CD14-positive monocyte (primary cell): Measurements from ENCODE around the gene CREG2. TPM values are rescaled to one million over a fixed set of nuclear protein-coding genes. Genes with fewer than 3 reads are reported as not detected.

Experiments used
- DNase-seq, 3 donors: peaks; one replicate each; pipeline ENCODE4 v3.0.0-alpha.2; 2011 to 2022
- H2AFZ ChIP-seq: 2 replicates; pipeline ENCODE4 v1.6.0; 2012; ENCODE audit warnings: mild to moderate bottlenecking, low read depth, low read length, inconsistent platforms; ENCODE audit not compliant: insufficient read depth, poor library complexity, severe bottlenecking
- H3K27ac ChIP-seq, 2 donors: 1 replicate in 1 of 2; 2 replicates in 1 of 2; pipeline ENCODE4 v1.5.1; 2012 to 2013; ENCODE audit warnings: low read length in 2 of 2, control low read depth in 1 of 2, inconsistent platforms in 1 of 2, low read depth in 1 of 2, mild to moderate bottlenecking in 1 of 2
- H3K27me3 ChIP-seq, 2 donors: one replicate each; pipeline versions ENCODE4 v1.6.0 to v1.6.1; 2011 to 2013; ENCODE audit warnings: low read length in 2 of 2; ENCODE audit not compliant: control insufficient read depth in 2 of 2, insufficient read depth in 2 of 2
- H3K36me3 ChIP-seq, 2 donors: replicated peaks in 1 of 2; 1 replicate in 1 of 2; 2 replicates in 1 of 2; pipeline versions ENCODE4 v1.5.1 to v1.6.1; 2012 to 2013; ENCODE audit warnings: low read length in 2 of 2, control low read depth in 1 of 2, inconsistent platforms in 1 of 2, mild to moderate bottlenecking in 1 of 2; ENCODE audit not compliant: insufficient read depth in 2 of 2, control insufficient read depth in 1 of 2
- H3K4me1 ChIP-seq, 2 donors: 1 replicate in 1 of 2; 2 replicates in 1 of 2; pipeline versions ENCODE4 v1.5.1 to v1.6.1; 2012 to 2013; ENCODE audit warnings: low read length in 2 of 2, control low read depth in 1 of 2, inconsistent platforms in 1 of 2, mild to moderate bottlenecking in 1 of 2, moderate library complexity in 1 of 2; ENCODE audit not compliant: insufficient read depth in 2 of 2, control insufficient read depth in 1 of 2
- H3K4me2 ChIP-seq: replicated peaks from 2 replicates; pipeline ENCODE3; 2012; ENCODE audit warnings: low read length, moderate library complexity, mild to moderate bottlenecking; ENCODE audit not compliant: poor library complexity, severe bottlenecking; ENCODE audit errors: extremely low read depth
- H3K4me3 ChIP-seq, 3 experiments: fragments of 200-600 bp in 1 of 3; sonication (generic) in 1 of 3; replicated peaks in 1 of 3; 1 replicate in 2 of 3; 2 replicates in 1 of 3; pipeline ENCODE4 v1.5.1; 2011 to 2013; ENCODE audit warnings: low read length in 3 of 3, mild to moderate bottlenecking in 3 of 3, control low read depth in 2 of 3, low read depth in 2 of 3, inconsistent platforms in 1 of 3, moderate library complexity in 1 of 3
- H3K79me2 ChIP-seq: 2 replicates; pipeline ENCODE4 v1.6.0; 2012; ENCODE audit warnings: mild to moderate bottlenecking, control low read depth, inconsistent platforms, low read length, moderate library complexity; ENCODE audit not compliant: insufficient read depth
- H3K9ac ChIP-seq: 2 replicates; pipeline ENCODE4 v1.6.0; 2017; ENCODE audit warnings: low read length, mild to moderate bottlenecking; ENCODE audit not compliant: insufficient read depth, poor library complexity, severe bottlenecking
- H3K9me3 ChIP-seq, 2 donors: replicated peaks in 1 of 2; 1 replicate in 1 of 2; 2 replicates in 1 of 2; pipeline versions ENCODE4 v1.5.1 to v1.6.1; 2012 to 2013; ENCODE audit warnings: low read length in 2 of 2, control low read depth in 1 of 2; ENCODE audit not compliant: control insufficient read depth in 1 of 2, insufficient read depth in 1 of 2
- H4K20me1 ChIP-seq: 2 replicates; pipeline ENCODE4 v1.6.0; 2012; ENCODE audit warnings: mild to moderate bottlenecking, low read length, control low read depth, moderate library complexity; ENCODE audit not compliant: insufficient read depth
- H3K27ac Mint-ChIP-seq, 7 donors: one replicate each; pipeline ENCODE4 v1.8.0; 2020; ENCODE audit warnings: mild to moderate bottlenecking in 7 of 7, mixed read lengths in 7 of 7, moderate library complexity in 6 of 7, inconsistent platforms in 2 of 7
- H3K27me3 Mint-ChIP-seq, 3 donors: one replicate each; pipeline ENCODE4 v1.8.0; 2021 to 2022; ENCODE audit warnings: low read depth in 3 of 3, mild to moderate bottlenecking in 3 of 3, mixed read lengths in 3 of 3, moderate library complexity in 3 of 3, inconsistent platforms in 1 of 3
- H3K36me3 Mint-ChIP-seq, 2 donors: one replicate each; pipeline ENCODE4 v1.8.0; 2020; ENCODE audit warnings: mixed read lengths in 2 of 2, inconsistent platforms in 1 of 2, mild to moderate bottlenecking in 1 of 2
- H3K4me1 Mint-ChIP-seq: one replicate; pipeline ENCODE4 v1.8.0; 2020; ENCODE audit warnings: mild to moderate bottlenecking, mixed read lengths
- H3K4me3 Mint-ChIP-seq, 2 donors: one replicate each; pipeline ENCODE4 v1.8.0; 2020; ENCODE audit warnings: mild to moderate bottlenecking in 2 of 2, mixed read lengths in 2 of 2, moderate library complexity in 1 of 2
- H3K9me3 Mint-ChIP-seq, 7 donors: one replicate each; pipeline ENCODE4 v1.8.0; 2020 to 2022; ENCODE audit warnings: mixed read lengths in 7 of 7, mild to moderate bottlenecking in 6 of 7, moderate library complexity in 6 of 7, inconsistent platforms in 2 of 7
- CTCF ChIP-seq: fragments of 200-600 bp; IDR thresholded peaks from one replicate; pipeline ENCODE4 v1.8.0; 2022; ENCODE audit warnings: antibody characterized with exemption, mild to moderate bottlenecking
- WGBS: methylation state at CpG from one replicate; pipeline ENCODE4 v1.1.5; 2013; ENCODE audit warnings: missing lambda C conversion rate; ENCODE audit not compliant: insufficient coverage; 5-methylcytosine and 5-hydroxymethylcytosine counted together
- intact Hi-C, 2 donors: fragments of 100-400 bp; cut with micrococcal nuclease; formaldehyde crosslinking; loops; one replicate each; pipeline versions ENCODE4 v1.15.0 to v1.15.1; 2023
- polyA plus RNA-seq, 3 donors: library from polyadenylated mRNA; depleted of rRNA in 1 of 3; unstranded in 2 of 3; stranded (reverse) in 1 of 3; fragments of 300-500 nt in 2 of 3; fragments of >200 nt in 1 of 3; fragmentation: Illumina TruSeq in 2 of 3; gene quantifications; 1 replicate in 2 of 3; 2 replicates in 1 of 3; pipeline ENCODE4 v1.2.3, GENCODE V29; 2012 to 2021

Gene CREG2
- polyA plus RNA-seq, 3 donors: not detected

DNA sequence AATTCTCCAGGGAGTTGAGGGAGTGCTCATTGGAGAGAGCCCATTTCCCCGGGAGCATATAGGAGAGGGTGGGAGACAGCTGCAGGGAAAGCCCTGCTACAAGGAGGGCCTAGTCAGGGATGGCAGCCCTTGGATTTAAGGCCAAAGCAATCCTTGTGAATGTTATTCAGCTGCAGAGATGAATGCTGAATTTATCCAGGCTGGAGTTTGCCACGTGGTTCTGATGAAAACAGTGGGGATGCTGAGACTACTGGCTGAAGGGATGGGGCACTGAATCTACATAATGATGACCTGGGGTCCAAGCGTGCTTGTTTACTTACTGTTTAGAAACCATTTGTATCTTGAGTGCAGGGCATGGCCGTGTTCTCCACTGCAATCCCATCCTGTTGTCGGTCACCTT lies 43.2 kb downstream of the CREG2 start:
- no peak for DNase-seq
- Histone ChIP-seq H3K4me2 (no peak overlapping the region), H4K20me1 (no peaks in the 10 kb centered on the region), H3K9ac (no peak overlapping the region), H2AFZ (no peak overlapping the region), H3K9me3 (no peaks in the 10 kb centered on the region), H3K4me3 (no peak overlapping the region), H3K27me3 (no peaks in the 10 kb centered on the region), H3K27ac (no peak overlapping the region), H3K79me2 (no peaks in the 10 kb centered on the region), H3K36me3 (no peaks in the 10 kb centered on the region), H3K4me1 (peaks cover 26 to 31% of the 10 kb centered on the region in 2 donors)
- H3K4me3 Mint-ChIP-seq: no peak overlapping the region
- TF ChIP-seq CTCF: no peak
- intact Hi-C loops: loop anchor here in 1 of 2 donors (10.0 kb wide), 2 partner anchors 61 to 161 kb away; no protein-coding TSS in a partner anchor
- peaks cover 28% of the 10 kb centered on the region for H3K4me1 Mint-ChIP-seq
- no peaks in the 10 kb centered on the region for H3K9me3 Mint-ChIP-seq
- peaks cover 0 to 4% (median 3%) of the 10 kb centered on the region in 3 donors for H3K27me3 Mint-ChIP-seq
- 62% methylated on average over 5 of the region's 5 CpGs for WGBS
- H3K27ac Mint-ChIP-seq: peak overlapping the region in 1 of 7 donors; percentile 67
- H3K36me3 Mint-ChIP-seq: no peaks in the 10 kb centered on the region

GRCh38 chr2:101342625-101343008 lies 44.7 kb downstream of the CREG2 start:
- H3K4me2 ChIP-seq: peak overlapping the region; percentile 3
- H3K27me3 ChIP-seq: no peaks in the 10 kb centered on the region
- H4K20me1 ChIP-seq: no peaks in the 10 kb centered on the region
- Mint-ChIP-seq H3K27me3 (peaks cover 0 to 7% (median 5%) of the 10 kb centered on the region in 3 donors), H3K27ac (peak overlapping the region in 1 of 7 donors; percentile 46), H3K9me3 (peaks cover 0 to 2% (median 0%) of the 10 kb centered on the region in 7 donors), H3K4me1 (peaks cover 25% of the 10 kb centered on the region), H3K4me3 (no peak overlapping the region), H3K36me3 (no peaks in the 10 kb centered on the region)
- no peaks in the 10 kb centered on the region for H3K36me3 ChIP-seq
- H3K4me1 ChIP-seq: peaks cover 26 to 31% of the 10 kb centered on the region in 2 donors
- H3K4me3 ChIP-seq: no peak overlapping the region
- DNase-seq: no peak
- WGBS: 90% methylated on average over 14 of the region's 15 CpGs
- no peak overlapping the region for H2AFZ ChIP-seq
- intact Hi-C loops: loop anchor here in 1 of 2 donors (10.0 kb wide), 2 partner anchors 62 to 162 kb away; no protein-coding TSS in a partner anchor
- no peaks in the 10 kb centered on the region for H3K79me2 ChIP-seq
- H3K9me3 ChIP-seq: no peaks in the 10 kb centered on the region
- H3K9ac ChIP-seq: no peak overlapping the region
- H3K27ac ChIP-seq: no peak overlapping the region
- no peak for TF ChIP-seq CTCF
